KMS-11 (cell line): Measurements from ENCODE around the gene EFCAB11.

Experiments used
- H2AFZ ChIP-seq: fragments of 200-600 bp; sonication (generic); 2 replicates; pipeline ENCODE4 v1.6.1; 2016; ENCODE audit warnings: antibody characterized with exemption, mixed run types, low read depth
- H3K27ac ChIP-seq: fragments of 200-600 bp; sonication (generic); 2 replicates; pipeline ENCODE4 v1.6.1; 2016; ENCODE audit warnings: mild to moderate bottlenecking, mixed run types
- H3K27me3 ChIP-seq: fragments of 200-600 bp; sonication (generic); 2 replicates; pipeline ENCODE4 v1.6.1; 2017; ENCODE audit warnings: mild to moderate bottlenecking, low read depth, mixed run types, moderate library complexity; ENCODE audit not compliant: insufficient read depth
- H3K36me3 ChIP-seq: fragments of 200-600 bp; sonication (generic); 2 replicates; pipeline ENCODE4 v1.6.1; 2017; ENCODE audit warnings: mild to moderate bottlenecking, mixed run types; ENCODE audit not compliant: insufficient read depth
- H3K4me1 ChIP-seq: fragments of 200-600 bp; sonication (generic); 2 replicates; pipeline ENCODE4 v1.6.1; 2016; ENCODE audit warnings: mild to moderate bottlenecking, low read depth, mixed run types; ENCODE audit not compliant: poor library complexity, severe bottlenecking
- H3K4me2 ChIP-seq: fragments of 200-600 bp; sonication (generic); 2 replicates; pipeline ENCODE4 v1.7.0; 2016; ENCODE audit warnings: mild to moderate bottlenecking, mixed run types
- H3K4me3 ChIP-seq: fragments of 200-600 bp; sonication (generic); IDR thresholded peaks from 2 replicates; pipeline ENCODE4 v1.6.1; 2017; ENCODE audit warnings: low read depth, low read length, mixed read lengths; ENCODE audit not compliant: insufficient read depth
- H3K79me2 ChIP-seq: fragments of 200-600 bp; sonication (generic); 2 replicates; pipeline ENCODE4 v1.6.1; 2016; ENCODE audit warnings: low read depth, mixed run types; ENCODE audit not compliant: insufficient read depth
- H3K9ac ChIP-seq: fragments of 200-600 bp; sonication (generic); 2 replicates; pipeline ENCODE4 v1.6.1; 2016; ENCODE audit warnings: mild to moderate bottlenecking, mixed run types
- H4K20me1 ChIP-seq: fragments of 200-600 bp; sonication (generic); 2 replicates; pipeline ENCODE4 v1.6.1; 2016; ENCODE audit warnings: mild to moderate bottlenecking, mixed run types; ENCODE audit not compliant: insufficient read depth
- TF ChIP-seq, protein P1 (sequence below): fragments of 200-600 bp; sonication (generic); conservative IDR thresholded peaks from 2 replicates; pipeline ENCODE4 v1.6.1; 2017; ENCODE audit warnings: low read depth, mild to moderate bottlenecking, antibody characterized with exemption, low read length, moderate library complexity, mixed read lengths

EFCAB11 gene

DNA sequence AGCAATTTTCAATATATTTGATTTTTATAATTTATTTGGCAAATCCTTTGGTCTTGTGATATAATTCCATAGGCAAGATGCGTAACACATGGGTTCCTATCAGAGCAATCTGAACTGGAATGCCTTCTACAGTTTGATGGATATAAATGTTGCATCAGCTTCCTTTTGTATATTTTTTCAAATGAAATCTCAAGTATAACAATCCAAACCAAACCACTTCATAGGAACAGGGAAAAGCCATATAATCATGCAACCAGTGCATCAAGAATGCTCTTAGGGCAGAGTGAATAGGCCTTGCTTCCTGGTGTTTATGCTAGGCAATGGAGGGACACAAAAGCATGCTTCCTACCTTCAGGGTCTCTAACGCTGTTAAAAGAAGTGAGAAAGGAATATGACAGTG, 34.5 kb downstream of the EFCAB11 start:
- no peaks in the 10 kb centered on the region for H3K4me1 ChIP-seq
- no peaks in the 10 kb centered on the region for H3K36me3 ChIP-seq
- no peak overlapping the region for H2AFZ ChIP-seq
- no peaks in the 10 kb centered on the region for H3K79me2 ChIP-seq
- no peaks in the 10 kb centered on the region for H4K20me1 ChIP-seq
- no peak overlapping the region for H3K9ac ChIP-seq
- H3K4me2 ChIP-seq: no peak overlapping the region
- no peaks in the 10 kb centered on the region for H3K27me3 ChIP-seq
- H3K27ac ChIP-seq: no peak overlapping the region
- TF ChIP-seq, protein P1, sequence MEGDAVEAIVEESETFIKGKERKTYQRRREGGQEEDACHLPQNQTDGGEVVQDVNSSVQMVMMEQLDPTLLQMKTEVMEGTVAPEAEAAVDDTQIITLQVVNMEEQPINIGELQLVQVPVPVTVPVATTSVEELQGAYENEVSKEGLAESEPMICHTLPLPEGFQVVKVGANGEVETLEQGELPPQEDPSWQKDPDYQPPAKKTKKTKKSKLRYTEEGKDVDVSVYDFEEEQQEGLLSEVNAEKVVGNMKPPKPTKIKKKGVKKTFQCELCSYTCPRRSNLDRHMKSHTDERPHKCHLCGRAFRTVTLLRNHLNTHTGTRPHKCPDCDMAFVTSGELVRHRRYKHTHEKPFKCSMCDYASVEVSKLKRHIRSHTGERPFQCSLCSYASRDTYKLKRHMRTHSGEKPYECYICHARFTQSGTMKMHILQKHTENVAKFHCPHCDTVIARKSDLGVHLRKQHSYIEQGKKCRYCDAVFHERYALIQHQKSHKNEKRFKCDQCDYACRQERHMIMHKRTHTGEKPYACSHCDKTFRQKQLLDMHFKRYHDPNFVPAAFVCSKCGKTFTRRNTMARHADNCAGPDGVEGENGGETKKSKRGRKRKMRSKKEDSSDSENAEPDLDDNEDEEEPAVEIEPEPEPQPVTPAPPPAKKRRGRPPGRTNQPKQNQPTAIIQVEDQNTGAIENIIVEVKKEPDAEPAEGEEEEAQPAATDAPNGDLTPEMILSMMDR: no peak
- no peak overlapping the region for H3K4me3 ChIP-seq

DNA sequence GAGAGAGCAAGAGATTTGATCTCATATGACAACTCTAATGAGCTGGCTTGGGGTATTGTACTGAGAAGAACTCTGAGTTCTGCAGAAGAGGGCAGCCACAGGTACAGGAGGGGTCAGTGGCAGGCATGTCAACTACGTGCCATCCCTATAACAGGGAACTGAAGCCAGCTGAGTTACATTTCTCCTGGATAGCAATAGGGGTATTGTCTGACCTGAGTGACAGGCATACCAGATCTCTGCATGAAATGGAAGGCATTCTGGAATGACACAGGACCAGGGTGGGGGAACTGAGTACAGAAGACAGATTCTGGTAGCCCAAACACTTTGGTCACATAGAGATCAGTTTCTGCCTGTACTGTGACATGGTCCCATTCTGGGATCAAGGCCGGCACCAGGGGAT, 35.8 kb downstream of the EFCAB11 start:
- Histone ChIP-seq H4K20me1 (no peaks in the 10 kb centered on the region), H3K79me2 (no peaks in the 10 kb centered on the region), H3K4me3 (no peak overlapping the region), H3K4me2 (no peak overlapping the region), H2AFZ (no peak overlapping the region), H3K27me3 (no peaks in the 10 kb centered on the region), H3K9ac (no peak overlapping the region), H3K4me1 (no peaks in the 10 kb centered on the region), H3K36me3 (no peaks in the 10 kb centered on the region), H3K27ac (no peak overlapping the region)
- TF ChIP-seq, protein P1: no peak

DNA sequence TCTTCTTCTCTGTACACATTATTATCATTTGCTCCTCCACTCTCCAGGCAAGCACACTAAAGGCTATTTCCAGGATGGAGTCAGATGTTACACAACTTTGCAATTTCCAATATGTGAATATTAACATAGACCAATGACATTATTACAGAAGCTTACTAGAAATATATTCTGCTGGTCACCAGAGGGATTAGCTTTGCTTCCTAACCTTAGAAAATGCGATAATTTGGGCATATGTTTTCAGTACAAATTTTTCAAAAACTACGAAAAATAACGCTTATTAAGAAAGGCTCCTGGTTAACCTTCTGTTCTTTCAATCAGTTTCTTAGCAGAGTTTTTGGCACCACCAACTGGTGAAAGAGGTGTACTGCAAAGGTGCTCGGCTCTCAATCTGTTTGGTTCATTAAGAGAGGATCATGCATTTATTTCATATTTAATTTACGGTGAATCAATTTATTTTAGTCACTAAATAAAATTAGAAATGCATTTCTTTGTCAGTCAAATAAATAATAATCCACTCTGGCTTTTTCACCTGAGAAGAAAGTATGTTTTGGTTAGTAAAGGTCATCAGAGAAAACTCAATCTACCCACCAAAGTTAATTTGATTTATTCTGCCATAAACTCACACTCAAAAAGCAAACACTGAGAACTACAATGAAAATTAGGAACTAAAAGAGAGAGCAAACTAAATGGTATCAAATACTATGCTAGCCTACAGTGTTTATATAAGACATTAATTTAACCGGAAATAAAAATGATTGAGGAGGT, 39.2 kb downstream of the EFCAB11 start:
- no peaks in the 10 kb centered on the region for H3K36me3 ChIP-seq
- H3K4me1 ChIP-seq: no peaks in the 10 kb centered on the region
- H3K9ac ChIP-seq: no peak overlapping the region
- H3K79me2 ChIP-seq: no peaks in the 10 kb centered on the region
- H3K27me3 ChIP-seq: no peaks in the 10 kb centered on the region
- no peak overlapping the region for H2AFZ ChIP-seq
- no peak overlapping the region for H3K4me2 ChIP-seq
- no peak overlapping the region for H3K4me3 ChIP-seq
- no peaks in the 10 kb centered on the region for H4K20me1 ChIP-seq
- H3K27ac ChIP-seq: no peak overlapping the region
- TF ChIP-seq, protein P1: peak; percentile 79

DNA sequence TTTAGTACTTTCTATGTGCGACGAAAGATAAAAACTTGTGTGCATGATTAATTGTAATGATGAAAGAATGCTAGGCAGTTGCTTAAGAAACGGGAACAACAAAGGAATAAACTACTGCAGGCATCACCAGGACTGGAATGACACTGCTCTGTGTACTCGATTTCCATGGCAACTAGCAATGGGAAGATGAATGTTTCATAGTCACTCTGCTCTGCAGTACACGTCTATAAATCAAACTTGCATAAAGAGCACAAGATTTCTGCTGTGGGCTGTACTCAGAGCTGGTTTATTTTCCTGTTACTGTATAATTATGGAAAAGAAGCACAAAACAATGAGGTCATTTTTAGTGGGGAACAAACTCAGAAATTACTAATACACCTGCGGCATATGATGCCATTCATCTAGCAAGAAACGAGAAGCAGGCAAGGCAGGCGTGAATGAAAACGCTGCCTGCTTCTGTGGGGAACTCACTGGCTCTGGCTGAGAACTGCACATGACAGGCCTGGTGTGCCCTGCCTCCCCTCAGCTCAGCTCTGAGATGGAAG, 41.8 kb downstream of the EFCAB11 start:
- Histone ChIP-seq H3K27me3 (no peaks in the 10 kb centered on the region), H3K9ac (no peak overlapping the region), H3K79me2 (no peaks in the 10 kb centered on the region), H3K36me3 (no peaks in the 10 kb centered on the region), H3K4me1 (no peaks in the 10 kb centered on the region), H3K27ac (no peak overlapping the region), H4K20me1 (no peaks in the 10 kb centered on the region), H2AFZ (no peak overlapping the region), H3K4me2 (no peak overlapping the region), H3K4me3 (no peak overlapping the region)
- TF ChIP-seq, protein P1: no peak
